C4-2B (cell line): ENCODE results near the gene PCDH15.

ENCODE experiments used
- CTCF ChIP-seq: fragments of 450-650 bp; conservative IDR thresholded peaks from 2 replicates; pipeline ENCODE4 v1.5.1; 2017; ENCODE audit warnings: mild to moderate bottlenecking
- ZFX ChIP-seq: fragments of 450-650 bp; IDR thresholded peaks from 2 replicates; pipeline ENCODE4 v1.6.1; 2017

DNA sequence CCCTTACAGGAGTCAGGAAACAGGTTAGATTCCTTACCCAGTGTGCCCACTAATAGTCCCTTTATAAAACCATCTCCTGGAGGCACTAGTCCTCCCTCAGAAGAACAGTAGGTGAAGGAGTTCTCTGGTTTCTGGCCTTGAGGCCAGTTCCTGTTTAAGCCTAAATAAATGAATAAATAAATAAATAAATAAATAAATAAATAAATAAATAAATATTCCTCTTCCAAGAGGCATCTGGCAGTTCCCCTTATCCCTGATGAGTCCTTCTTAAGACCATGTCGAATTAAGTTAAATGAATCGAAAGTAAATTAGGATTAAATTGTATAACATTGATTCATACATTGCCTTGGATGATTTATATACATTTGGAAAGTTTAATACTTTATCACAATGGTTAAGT lies 223.3 kb downstream of the PCDH15 start:
- TF ChIP-seq CTCF (no peak), ZFX (no peak)
